Gastroesophageal sphincter (tissue), 3 donors: ENCODE measurements around the gene LYSMD3.

Experiments used
- CTCF ChIP-seq, 4 experiments: fragments of 200-600 bp in 2 of 4; fragments of 450-650 bp in 2 of 4; sonication (generic) in 1 of 4; IDR thresholded peaks; one replicate each; pipeline ENCODE4 v1.5.1; 2017 to 2019; ENCODE audit warnings: antibody characterized with exemption in 4 of 4, mild to moderate bottlenecking in 2 of 4, moderate library complexity in 2 of 4
- POLR2A ChIP-seq, 2 donors: fragments of 450-650 bp; IDR thresholded peaks; one replicate each; pipeline ENCODE4 v1.6.1; 2017; ENCODE audit warnings: antibody characterized with exemption in 2 of 2, mild to moderate bottlenecking in 2 of 2, moderate library complexity in 1 of 2

GRCh38 chr5:90472783-90473395 is 56.5 kb downstream of the LYSMD3 start:
- TF ChIP-seq CTCF (IDR thresholded peaks at IDR 0.05) (no peak), POLR2A (IDR thresholded peaks at IDR 0.05) (no peak)
